Nephron progenitor cell (in vitro differentiated cells): ENCODE results near the gene RGS14.

Source experiments
- DNase-seq: peaks from one replicate; pipeline ENCODE4 v3.0.0; 2021
- H3K27ac Mint-ChIP-seq: 2 replicates; pipeline ENCODE4 v1.8.0; 2021; ENCODE audit warnings: mild to moderate bottlenecking, moderate library complexity, mixed read lengths
- H3K27me3 Mint-ChIP-seq: 2 replicates; pipeline ENCODE4 v1.8.0; 2021; ENCODE audit warnings: mild to moderate bottlenecking, low read depth, mixed read lengths; ENCODE audit not compliant: poor library complexity
- H3K36me3 Mint-ChIP-seq: 2 replicates; pipeline ENCODE4 v1.8.0; 2021; ENCODE audit warnings: low read depth, mixed read lengths
- H3K4me1 Mint-ChIP-seq: 2 replicates; pipeline ENCODE4 v1.8.0; 2021; ENCODE audit warnings: mixed read lengths
- H3K4me3 Mint-ChIP-seq: 2 replicates; pipeline ENCODE4 v1.8.0; 2021; ENCODE audit warnings: mild to moderate bottlenecking, moderate library complexity, mixed read lengths
- H3K9me3 Mint-ChIP-seq: 2 replicates; pipeline ENCODE4 v1.8.0; 2021; ENCODE audit warnings: mild to moderate bottlenecking, moderate library complexity, mixed read lengths
- TF ChIP-seq, protein P1 (sequence below): fragments of 200-600 bp; sonication (generic); IDR thresholded peaks from 2 replicates; pipeline ENCODE4 v1.5.0; 2021; ENCODE audit warnings: antibody characterized with exemption

RGS14 gene

DNA sequence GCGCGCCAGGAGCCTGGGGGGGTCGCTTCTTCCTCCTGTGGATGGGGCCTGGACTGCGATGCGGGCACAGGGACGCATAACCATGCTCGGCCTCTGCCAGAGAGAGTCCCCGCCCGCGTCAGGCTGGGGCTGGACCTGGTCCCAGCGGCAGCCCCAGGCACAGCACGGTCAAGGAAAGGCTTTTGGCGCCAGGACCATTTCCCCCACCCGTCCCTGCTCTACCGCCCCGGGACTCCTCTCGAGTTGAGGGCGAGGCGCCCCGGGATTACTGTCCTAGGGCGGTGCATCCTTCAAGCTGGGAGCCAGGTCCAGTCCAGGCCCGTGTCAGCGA lies 46.4 kb upstream of the RGS14 start:
- peaks cover 15% of the 10 kb centered on the region for H3K36me3 Mint-ChIP-seq
- H3K4me3 Mint-ChIP-seq = peak overlapping the region; percentile 90
- peak; percentile 51 for DNase-seq
- no peaks in the 10 kb centered on the region for H3K9me3 Mint-ChIP-seq
- peaks cover 44% of the 10 kb centered on the region for H3K4me1 Mint-ChIP-seq
- peak overlapping the region; percentile 39 for H3K27ac Mint-ChIP-seq
- TF ChIP-seq, protein P1, sequence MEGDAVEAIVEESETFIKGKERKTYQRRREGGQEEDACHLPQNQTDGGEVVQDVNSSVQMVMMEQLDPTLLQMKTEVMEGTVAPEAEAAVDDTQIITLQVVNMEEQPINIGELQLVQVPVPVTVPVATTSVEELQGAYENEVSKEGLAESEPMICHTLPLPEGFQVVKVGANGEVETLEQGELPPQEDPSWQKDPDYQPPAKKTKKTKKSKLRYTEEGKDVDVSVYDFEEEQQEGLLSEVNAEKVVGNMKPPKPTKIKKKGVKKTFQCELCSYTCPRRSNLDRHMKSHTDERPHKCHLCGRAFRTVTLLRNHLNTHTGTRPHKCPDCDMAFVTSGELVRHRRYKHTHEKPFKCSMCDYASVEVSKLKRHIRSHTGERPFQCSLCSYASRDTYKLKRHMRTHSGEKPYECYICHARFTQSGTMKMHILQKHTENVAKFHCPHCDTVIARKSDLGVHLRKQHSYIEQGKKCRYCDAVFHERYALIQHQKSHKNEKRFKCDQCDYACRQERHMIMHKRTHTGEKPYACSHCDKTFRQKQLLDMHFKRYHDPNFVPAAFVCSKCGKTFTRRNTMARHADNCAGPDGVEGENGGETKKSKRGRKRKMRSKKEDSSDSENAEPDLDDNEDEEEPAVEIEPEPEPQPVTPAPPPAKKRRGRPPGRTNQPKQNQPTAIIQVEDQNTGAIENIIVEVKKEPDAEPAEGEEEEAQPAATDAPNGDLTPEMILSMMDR = no peak
- no peaks in the 10 kb centered on the region for H3K27me3 Mint-ChIP-seq

DNA sequence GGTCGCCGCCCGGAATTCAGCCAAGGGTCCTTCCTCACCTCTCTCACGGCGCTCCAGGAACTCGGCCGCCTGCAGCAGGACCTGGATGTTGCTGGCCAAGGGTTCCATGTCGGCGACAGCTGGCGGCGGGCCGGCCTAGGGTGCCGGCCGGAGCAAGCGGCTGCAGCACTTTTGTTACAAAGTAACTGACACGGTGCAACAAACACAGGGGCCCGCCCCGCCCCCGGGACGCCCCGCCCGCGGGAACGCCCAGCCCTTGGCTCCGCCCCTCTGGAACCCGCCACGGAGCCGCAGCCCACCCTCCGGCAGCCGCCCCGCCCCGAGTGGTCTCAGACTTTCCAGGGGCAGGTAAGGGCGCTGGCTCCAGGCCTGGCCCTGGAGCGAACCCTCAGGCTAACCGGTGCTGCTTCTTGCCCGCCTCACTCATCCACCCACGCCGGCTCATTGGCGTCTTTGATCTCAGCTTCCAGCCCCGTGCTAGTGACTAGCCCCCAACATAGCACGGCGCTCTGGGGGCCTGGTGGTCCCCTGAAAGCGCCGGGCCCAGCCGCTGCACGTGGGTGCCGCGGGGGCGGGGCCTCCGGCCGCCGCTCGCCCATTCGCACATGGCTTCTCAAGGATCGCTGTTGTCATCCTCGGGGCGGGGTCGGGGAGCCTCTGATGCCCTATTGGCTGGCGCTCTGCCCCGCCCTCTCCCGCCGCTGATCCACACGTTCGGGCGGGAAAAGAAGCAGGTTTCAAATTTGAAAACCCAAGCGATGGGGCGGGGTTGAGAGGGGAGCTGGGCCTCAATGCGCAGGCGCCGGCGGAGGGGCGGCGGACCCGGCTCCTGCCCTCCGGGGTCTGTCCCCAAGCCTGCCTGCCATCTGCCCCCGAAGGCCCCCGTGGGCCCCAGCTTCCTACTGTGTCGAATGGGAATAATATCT lies 45.7 kb upstream of the RGS14 start, which contains the start of gene MXD3:
Gene MXD3 (minus strand): TSS at position 176 of the 926 bp plus-strand sequence. CDS start 68 bp downstream, at position 108.
- TF ChIP-seq, protein P1 = no peak
- H3K4me3 Mint-ChIP-seq = peak within 1 kb of the TSS; percentile 90
- peaks cover 9% of the 10 kb centered on the region for H3K36me3 Mint-ChIP-seq
- DNase-seq = peak; percentile 98
- H3K4me1 Mint-ChIP-seq = peaks cover 44% of the 10 kb centered on the region
- H3K27me3 Mint-ChIP-seq = no peaks in the 10 kb centered on the region
- H3K27ac Mint-ChIP-seq = peak within 1 kb of the TSS; percentile 81
- H3K9me3 Mint-ChIP-seq = no peaks in the 10 kb centered on the region

DNA sequence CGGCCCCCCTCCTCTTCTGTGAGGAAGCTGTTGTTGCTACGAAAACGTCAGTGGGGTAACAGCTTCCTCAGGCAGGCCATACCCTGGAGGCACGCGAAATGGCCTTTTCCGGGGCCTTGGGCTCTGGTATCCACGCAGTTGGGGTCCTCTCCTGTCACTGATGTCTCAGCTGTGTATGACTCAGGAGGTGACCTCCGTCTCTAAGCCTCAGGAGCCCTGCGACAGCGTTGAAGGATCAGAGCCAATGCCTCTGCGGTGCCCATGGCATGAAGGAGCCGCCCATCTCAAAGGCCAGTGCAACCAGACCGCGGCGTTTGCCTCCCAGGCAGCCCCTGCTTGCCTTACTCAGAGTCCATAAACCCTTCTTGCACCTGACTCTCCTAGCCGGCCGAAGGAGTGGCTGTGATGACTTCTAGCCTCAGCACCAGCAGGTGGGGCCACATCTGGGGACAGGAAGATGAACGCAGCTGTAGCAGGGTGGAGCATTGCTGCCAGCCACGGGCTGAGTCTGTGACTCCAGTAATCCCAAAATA lies 45.0 kb upstream of the RGS14 start:
- DNase-seq = peak; percentile 48
- H3K4me1 Mint-ChIP-seq = peaks cover 44% of the 10 kb centered on the region
- TF ChIP-seq, protein P1 = no peak
- peak overlapping the region; percentile 76 for H3K4me3 Mint-ChIP-seq
- H3K9me3 Mint-ChIP-seq = no peaks in the 10 kb centered on the region
- H3K27ac Mint-ChIP-seq = no peak overlapping the region
- peaks cover 8% of the 10 kb centered on the region for H3K36me3 Mint-ChIP-seq
- H3K27me3 Mint-ChIP-seq = no peaks in the 10 kb centered on the region

DNA sequence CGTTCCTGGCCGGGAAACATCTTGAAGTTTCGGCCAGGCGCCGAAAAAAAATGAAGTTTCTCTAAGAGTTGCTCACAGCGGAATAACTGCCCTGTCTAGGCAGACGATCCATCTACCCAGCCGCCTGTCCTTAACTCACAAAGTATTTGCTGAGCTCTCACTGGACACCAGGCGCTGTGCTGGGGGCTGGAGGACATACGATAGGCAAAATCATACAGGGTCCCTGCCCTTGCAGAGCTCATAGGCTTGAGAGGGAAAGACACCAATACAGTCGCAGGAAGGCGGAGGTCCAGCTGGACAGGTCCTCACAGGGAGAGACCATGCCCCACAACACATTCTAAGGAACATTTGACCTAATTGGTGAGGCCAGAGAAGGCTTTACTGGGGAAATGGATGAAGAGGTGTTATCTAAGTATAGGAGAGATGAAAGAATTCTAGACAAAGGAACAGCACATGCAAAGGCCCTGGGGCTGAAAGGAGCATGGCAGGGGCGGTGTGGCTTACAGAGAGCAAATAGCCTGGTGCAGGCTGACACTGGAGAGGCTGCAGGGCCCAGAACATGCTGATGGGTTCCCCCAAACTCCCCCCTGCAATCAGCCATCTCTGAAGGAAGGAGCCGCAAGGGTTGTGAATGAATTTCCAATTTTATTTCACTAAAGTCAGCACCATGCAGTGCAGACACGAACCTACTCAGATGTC lies 44.0 kb upstream of the RGS14 start:
- no peak for DNase-seq
- Mint-ChIP-seq H3K27ac (no peak overlapping the region), H3K4me3 (no peak overlapping the region), H3K4me1 (peaks cover 43% of the 10 kb centered on the region), H3K9me3 (no peaks in the 10 kb centered on the region), H3K36me3 (peaks cover 5% of the 10 kb centered on the region), H3K27me3 (peaks cover 5% of the 10 kb centered on the region)
- TF ChIP-seq, protein P1 = no peak

DNA sequence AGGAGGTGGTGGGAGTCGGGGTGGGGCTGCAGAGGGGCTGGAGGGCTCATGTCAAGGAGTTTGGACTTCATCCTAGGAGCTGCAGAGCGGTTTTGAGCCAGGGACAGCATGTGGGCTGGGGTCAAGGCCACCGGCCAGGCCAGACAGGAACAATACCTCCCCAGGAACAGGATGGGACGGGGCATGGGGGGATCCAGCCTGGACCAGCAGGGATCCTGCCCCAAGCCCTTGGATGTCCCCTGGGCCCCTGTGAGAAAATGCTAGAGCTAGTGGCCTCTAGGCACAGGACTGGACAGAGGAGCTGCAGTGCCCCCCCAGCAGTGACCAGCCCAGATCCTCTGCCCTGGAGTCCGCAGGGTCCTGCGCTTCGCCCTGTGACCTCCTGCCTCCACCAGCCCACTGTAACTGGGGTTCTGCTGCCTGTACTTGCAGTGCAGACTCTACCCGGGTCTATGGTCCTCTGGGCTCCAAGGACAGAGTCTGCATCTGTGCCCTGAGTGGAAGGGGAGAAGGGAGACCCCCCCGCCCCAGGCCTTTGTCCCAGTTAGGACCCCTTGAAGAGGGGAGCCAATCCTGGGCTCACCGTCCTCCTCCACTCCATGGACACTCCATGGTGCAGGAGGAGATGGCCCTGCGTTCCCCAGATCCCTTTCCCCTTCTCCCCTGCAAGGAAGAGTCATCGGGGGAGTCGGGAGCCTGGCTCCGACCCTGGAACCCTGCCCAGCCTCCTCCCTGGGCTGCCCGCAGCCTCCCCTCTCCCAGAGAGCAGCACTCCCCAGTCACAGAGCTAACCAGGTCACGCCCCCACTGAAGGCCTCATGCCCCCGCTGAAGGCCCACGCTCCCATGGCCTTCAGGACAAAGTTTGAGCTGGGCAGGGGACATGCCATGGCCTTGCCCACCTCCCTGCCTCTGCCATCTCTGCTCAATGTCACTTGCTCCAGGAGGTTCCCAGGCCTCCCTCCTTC lies 43.1 kb upstream of the RGS14 start:
- Mint-ChIP-seq H3K27ac (no peak overlapping the region), H3K4me3 (no peak overlapping the region), H3K9me3 (peaks cover 7% of the 10 kb centered on the region), H3K27me3 (peaks cover 5% of the 10 kb centered on the region), H3K4me1 (peaks cover 36% of the 10 kb centered on the region), H3K36me3 (peaks cover 7% of the 10 kb centered on the region)
- TF ChIP-seq, protein P1 = no peak
- no peak for DNase-seq
